ENCODE results near the gene APAF1.
A peak's percentile ranks its signal among the peaks of the same experiment; 100 is the strongest.

APAF1 gene

DNA sequence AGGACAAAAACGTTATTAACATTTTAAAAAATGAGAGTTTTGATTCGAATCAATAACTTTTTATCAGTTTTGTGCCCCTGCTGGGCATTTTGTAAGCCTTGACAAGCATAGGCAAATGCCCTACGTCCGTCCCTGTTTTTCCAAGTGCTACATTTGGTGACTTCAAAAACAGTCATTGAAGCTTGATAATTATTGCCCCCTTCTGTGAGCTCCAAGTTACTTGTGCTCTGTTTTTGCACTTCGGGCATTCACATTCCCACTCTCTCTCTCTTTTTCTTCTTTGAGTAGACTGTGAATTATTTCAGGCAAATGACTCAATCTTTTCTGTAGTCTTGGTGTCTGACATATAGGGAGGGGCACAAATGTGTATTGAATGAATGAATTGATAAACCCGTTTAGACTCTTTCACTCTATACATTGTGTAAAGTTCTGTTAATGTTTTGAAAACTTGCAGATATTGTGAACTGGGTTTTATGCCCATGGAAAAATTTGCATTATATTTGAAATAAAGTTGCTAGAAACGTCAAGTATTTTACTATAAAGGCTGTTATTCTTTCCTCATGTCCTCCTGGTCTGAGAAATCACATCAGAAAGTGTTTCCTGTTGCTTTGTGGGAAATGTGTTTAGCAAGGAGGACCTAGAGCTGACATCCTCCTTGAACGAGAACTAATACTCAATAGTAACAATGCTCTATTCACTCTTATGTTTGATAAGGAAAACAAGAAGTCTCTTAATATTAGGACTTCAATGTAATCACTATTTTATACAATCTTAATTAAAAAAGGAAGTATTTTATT, 1.4 kb downstream of the APAF1 start:
- TF ChIP-seq, protein P1, sequence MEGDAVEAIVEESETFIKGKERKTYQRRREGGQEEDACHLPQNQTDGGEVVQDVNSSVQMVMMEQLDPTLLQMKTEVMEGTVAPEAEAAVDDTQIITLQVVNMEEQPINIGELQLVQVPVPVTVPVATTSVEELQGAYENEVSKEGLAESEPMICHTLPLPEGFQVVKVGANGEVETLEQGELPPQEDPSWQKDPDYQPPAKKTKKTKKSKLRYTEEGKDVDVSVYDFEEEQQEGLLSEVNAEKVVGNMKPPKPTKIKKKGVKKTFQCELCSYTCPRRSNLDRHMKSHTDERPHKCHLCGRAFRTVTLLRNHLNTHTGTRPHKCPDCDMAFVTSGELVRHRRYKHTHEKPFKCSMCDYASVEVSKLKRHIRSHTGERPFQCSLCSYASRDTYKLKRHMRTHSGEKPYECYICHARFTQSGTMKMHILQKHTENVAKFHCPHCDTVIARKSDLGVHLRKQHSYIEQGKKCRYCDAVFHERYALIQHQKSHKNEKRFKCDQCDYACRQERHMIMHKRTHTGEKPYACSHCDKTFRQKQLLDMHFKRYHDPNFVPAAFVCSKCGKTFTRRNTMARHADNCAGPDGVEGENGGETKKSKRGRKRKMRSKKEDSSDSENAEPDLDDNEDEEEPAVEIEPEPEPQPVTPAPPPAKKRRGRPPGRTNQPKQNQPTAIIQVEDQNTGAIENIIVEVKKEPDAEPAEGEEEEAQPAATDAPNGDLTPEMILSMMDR (conservative IDR thresholded peaks at IDR 0.05; ENCODE audit: low read length), result peak; percentile 29
- H3K4me3 ChIP-seq (ENCODE audit: low read length), result peak overlapping the region; percentile 84
- DNase-seq (ENCODE audit: low read depth), result peak; percentile 22

DNA sequence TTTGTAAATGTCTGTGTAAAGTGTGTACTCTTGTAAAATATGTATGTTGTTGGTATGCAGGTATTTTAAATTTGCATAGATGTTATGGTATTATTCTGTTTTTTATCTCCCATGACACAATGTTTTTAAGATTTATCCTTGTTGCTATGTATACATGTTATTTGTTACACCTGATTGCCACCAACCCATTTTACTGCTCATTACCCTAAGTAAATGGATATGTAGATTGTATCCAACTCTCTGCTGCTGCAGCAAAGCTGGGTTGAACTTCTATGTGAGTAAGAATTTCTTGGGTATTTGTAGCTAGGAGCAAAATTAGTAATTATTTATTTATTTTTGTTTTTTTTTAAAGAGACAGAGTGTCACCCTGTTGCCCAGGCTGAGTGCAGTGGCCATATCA, 6.2 kb downstream of the APAF1 start:
- H3K4me3 ChIP-seq (ENCODE audit: low read length), result no peak overlapping the region
- TF ChIP-seq, protein P1 (conservative IDR thresholded peaks at IDR 0.05; ENCODE audit: low read length), result no peak
- DNase-seq (ENCODE audit: low read depth), result no peak

DNA sequence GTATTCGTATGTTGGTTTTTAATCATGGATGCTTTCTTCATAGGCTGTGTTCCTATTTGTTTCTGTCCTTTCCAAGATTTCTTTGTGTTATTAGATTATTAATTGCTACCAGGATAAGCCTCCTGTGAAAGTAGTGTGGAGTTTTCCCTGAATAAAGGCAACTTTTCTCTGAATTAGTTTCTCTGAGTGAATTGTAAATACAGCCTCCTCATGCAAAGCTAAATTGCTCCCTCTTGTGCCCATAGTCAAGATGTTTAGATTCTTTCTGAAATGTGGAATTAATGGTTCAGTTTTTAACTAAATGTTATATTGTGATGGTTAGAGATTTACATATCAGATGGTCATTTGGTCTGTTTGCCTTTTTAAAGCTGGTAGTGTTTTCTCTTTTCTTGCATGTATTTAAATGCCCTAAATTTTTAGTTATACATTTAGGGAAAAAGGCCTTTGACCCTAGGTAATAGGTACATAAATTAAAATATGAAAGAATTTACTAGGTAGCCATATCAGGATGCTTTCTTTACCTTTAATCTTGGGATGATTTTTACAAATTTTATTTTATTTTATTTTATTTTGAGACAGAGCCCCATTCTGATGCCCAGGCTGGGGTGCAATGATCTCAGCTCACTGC, 8.9 kb downstream of the APAF1 start:
- no peak overlapping the region for H3K4me3 ChIP-seq (ENCODE audit: low read length)
- DNase-seq (ENCODE audit: low read depth), result peak; percentile 73
- TF ChIP-seq, protein P1 (conservative IDR thresholded peaks at IDR 0.05; ENCODE audit: low read length), result peak; percentile 77

DNA sequence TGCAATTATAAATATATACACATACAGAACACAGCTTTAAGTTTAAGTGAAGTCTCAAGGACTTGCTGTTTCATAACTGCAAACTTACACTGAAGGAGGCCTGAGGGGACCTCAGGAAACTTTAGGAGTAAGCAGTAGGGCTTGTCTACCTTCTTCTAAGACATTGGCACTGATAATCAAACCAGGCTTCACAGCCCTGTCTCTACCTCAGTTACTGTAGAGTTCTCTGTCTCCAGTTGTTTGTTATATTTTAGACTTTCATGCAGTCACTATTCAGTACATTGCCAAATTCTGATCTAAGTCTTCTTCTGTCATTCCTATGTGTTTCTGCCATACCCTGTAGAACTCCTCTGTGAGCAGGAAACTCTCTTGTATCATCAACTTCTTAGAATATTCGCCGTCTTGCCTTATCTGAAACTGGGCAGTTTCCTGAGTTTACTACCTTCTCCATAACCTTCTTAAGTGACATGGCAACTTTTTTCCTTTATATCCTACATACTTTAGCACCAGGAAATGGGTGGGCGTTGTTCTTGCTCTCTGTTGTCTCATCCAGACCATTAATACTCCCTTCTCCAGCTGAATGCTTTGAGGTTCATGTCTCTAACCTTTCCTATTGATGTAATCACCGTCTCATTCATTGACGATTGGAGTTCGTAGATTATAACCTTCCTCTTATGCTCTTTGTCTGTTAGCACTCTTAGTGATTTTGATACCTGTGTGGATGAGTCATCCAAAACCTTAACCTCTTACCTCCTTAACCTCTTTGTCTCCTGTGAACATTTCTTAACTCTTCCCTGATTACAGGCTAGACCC, 11.4 kb downstream of the APAF1 start:
- H3K4me3 ChIP-seq (ENCODE audit: low read length), result no peak overlapping the region
- DNase-seq (ENCODE audit: low read depth), result no peak
- TF ChIP-seq, protein P1 (conservative IDR thresholded peaks at IDR 0.05; ENCODE audit: low read length), result no peak

GRCh38 chr12:98660521-98660920, 15.4 kb downstream of the APAF1 start:
- no peak for DNase-seq (ENCODE audit: low read depth)
- no peak overlapping the region for H3K4me3 ChIP-seq (ENCODE audit: low read length)
- TF ChIP-seq, protein P1 (conservative IDR thresholded peaks at IDR 0.05; ENCODE audit: low read length), result no peak

DNA sequence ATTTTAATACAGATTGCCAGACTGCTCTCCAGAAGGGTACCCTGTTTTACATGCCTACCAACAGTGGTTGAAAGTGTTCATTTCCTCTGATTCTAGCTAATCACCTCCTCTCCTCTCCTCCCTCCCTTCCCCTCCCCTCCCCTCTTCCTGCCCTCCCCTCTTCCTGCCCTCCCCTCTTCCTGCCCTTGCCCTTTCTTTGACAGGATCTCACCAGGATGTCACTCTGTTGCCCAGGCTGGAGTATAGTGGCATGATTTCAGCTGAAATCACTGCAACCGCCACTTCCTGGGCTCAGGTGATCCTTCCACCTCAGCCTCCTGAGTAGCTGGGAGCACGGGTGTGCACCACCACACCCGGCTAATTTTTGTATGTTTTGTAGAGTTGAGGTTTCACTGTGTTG, 24.7 kb downstream of the APAF1 start:
- H3K4me3 ChIP-seq (ENCODE audit: low read length), result no peak overlapping the region
- no peak for DNase-seq (ENCODE audit: low read depth)
- TF ChIP-seq, protein P1 (conservative IDR thresholded peaks at IDR 0.05; ENCODE audit: low read length), result no peak

All from AG10803 (cell line).